Measurements from ENCODE around the gene ATP5MC3.

GRCh38 chr2:175180701-175181103 lies 808 bp downstream of the ATP5MC3 start:
- TF ChIP-seq MYC (IDR thresholded peaks at IDR 0.05; ENCODE audit: low read depth, low read length) (no peak), CTCF (IDR thresholded peaks at IDR 0.05; ENCODE audit: extremely low read depth in 1 of 2, insufficient read depth in 1 of 2, low read depth in 1 of 2, low read length in 2 of 2) (no peak), EZH2 (IDR thresholded peaks at IDR 0.05; ENCODE audit: borderline replicate concordance, low read depth, low read length, severe bottlenecking) (no peak), FOS (IDR thresholded peaks at IDR 0.05; ENCODE audit: borderline replicate concordance, insufficient read depth, low read length) (no peak), POLR2AphosphoS5 (IDR thresholded peaks at IDR 0.05; ENCODE audit: insufficient read depth, low read depth, low read length) (no peak), POLR2A (IDR thresholded peaks at IDR 0.05; ENCODE audit: low read depth, low read length) (no peak), JUN (IDR thresholded peaks at IDR 0.05; ENCODE audit: borderline replicate concordance, insufficient read depth, insufficient read length, low read depth) (no peak)
- TF ChIP-seq, protein P1, sequence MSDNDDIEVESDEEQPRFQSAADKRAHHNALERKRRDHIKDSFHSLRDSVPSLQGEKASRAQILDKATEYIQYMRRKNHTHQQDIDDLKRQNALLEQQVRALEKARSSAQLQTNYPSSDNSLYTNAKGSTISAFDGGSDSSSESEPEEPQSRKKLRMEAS (IDR thresholded peaks at IDR 0.05; ENCODE audit: insufficient read depth, insufficient read length) = no peak

All from endothelial cell of umbilical vein (primary cell).